ENCODE data around the gene CTSL.

DNA sequence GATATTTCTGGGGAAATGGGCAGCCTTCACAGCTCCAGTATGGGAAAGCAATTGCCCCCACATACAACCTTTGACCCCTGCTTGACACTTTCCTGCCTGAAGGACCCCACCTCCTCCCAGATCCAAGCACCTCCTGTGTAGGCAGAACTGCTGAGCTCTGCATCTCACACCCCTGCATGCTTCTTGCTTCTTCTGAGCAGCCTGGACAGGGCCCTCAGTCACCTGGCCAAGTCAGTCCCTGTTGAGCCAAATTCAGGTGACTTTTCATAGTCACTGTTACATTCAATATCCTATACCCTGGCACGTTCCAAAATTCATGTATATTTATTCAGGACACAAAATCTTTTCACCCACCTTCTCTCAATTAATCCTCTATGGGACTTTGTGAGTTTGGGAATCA is 30.4 kb upstream of the CTSL start:
- no peak for TF ChIP-seq EZH2 (IDR thresholded peaks at IDR 0.05; ENCODE audit: insufficient read depth, poor library complexity, severe bottlenecking)
- TF ChIP-seq EZH2phosphoT487 (IDR thresholded peaks at IDR 0.05; ENCODE audit: insufficient read depth, low read depth), result no peak

All from GM23248 (cell line).